K562 (cell line): Measurements from ENCODE around the gene GOLIM4. TPM values are rescaled to one million over a fixed set of nuclear protein-coding genes. Genes with fewer than 3 reads are reported as not detected.

Experiments used
- CBFA2T3 ChIP-seq: fragments of 450-650 bp; IDR thresholded peaks from 2 replicates; pipeline ENCODE4 v1.6.1; 2017
- CBX5 ChIP-seq: IDR thresholded peaks from 2 replicates; pipeline ENCODE4 v1.6.1; 2014; ENCODE audit warnings: low read depth, borderline replicate concordance
- CREM ChIP-seq: IDR thresholded peaks from 2 replicates; pipeline ENCODE4 v1.6.1; 2014; ENCODE audit warnings: antibody characterized with exemption, low read depth
- GABPB2 ChIP-seq: fragments of 250-450 bp; sonication (Bioruptor Pico); conservative IDR thresholded peaks from 2 replicates; pipeline ENCODE4 v1.5.1; 2021; ENCODE audit warnings: mild to moderate bottlenecking
- HDGF ChIP-seq: fragments of 450-650 bp; IDR thresholded peaks from 2 replicates; pipeline ENCODE4 v1.6.1; 2016
- HNRNPK ChIP-seq: fragments of 200-400 bp; formaldehyde crosslinking; IDR thresholded peaks from one replicate; pipeline ENCODE4 v1.6.1; 2018; ENCODE audit warnings: mild to moderate bottlenecking, low read depth, low read length; ENCODE audit not compliant: poor library complexity, severe bottlenecking
- HNRNPLL ChIP-seq: fragments of 200-400 bp; formaldehyde crosslinking; IDR thresholded peaks from 2 replicates; pipeline ENCODE4 v1.6.1; 2017; ENCODE audit warnings: low read length, low read depth, mild to moderate bottlenecking; ENCODE audit not compliant: poor library complexity, severe bottlenecking
- KDM1A ChIP-seq, 2 experiments: fragments of 450-650 bp; IDR thresholded peaks; 2 replicates each; pipeline ENCODE4 v1.6.1; 2016; ENCODE audit warnings: mild to moderate bottlenecking in 2 of 2
- MYBL2 ChIP-seq, 2 experiments: fragments of 450-650 bp in 1 of 2; sonication (generic) in 1 of 2; formaldehyde crosslinking in 1 of 2; IDR thresholded peaks; 2 replicates each; pipeline versions ENCODE4 v1.6.1 to v1.8.1; 2017 to 2022; ENCODE audit warnings: borderline replicate concordance in 1 of 2, inconsistent platforms in 1 of 2, low read depth in 1 of 2, mild to moderate bottlenecking in 1 of 2, missing genetic modification reagents in 1 of 2, moderate library complexity in 1 of 2
- POLR2A ChIP-seq: fragments of 450-650 bp; conservative IDR thresholded peaks from 2 replicates; pipeline ENCODE4 v1.6.1; 2016
- PTBP1 ChIP-seq: fragments of 200-400 bp; formaldehyde crosslinking; IDR thresholded peaks from 2 replicates; pipeline ENCODE4 v1.6.1; 2017; ENCODE audit warnings: low read depth, low read length
- TEAD4 ChIP-seq, 2 experiments: sonication (generic) in 1 of 2; formaldehyde crosslinking in 1 of 2; IDR thresholded peaks; 2 replicates each; pipeline versions ENCODE4 v1.6.1 to v1.8.0; 2012 to 2022; ENCODE audit warnings: borderline replicate concordance in 1 of 2, inconsistent platforms in 1 of 2, low read length in 1 of 2, mild to moderate bottlenecking in 1 of 2, missing genetic modification reagents in 1 of 2
- XRCC5 ChIP-seq: fragments of 200-400 bp; formaldehyde crosslinking; IDR thresholded peaks from 2 replicates; pipeline ENCODE4 v1.6.1; 2017; ENCODE audit warnings: low read depth, mild to moderate bottlenecking, low read length
- ZNF23 ChIP-seq: fragments of 250-450 bp; sonication (Bioruptor Pico); IDR thresholded peaks from 2 replicates; pipeline ENCODE4 v1.4.0; 2020; ENCODE audit warnings: mild to moderate bottlenecking
- ZNF354B ChIP-seq: fragments of 250-450 bp; sonication (Bioruptor Pico); IDR thresholded peaks from 2 replicates; pipeline ENCODE4 v1.4.0; 2020
- ZNF583 ChIP-seq: fragments of 250-450 bp; sonication (Bioruptor Pico); IDR thresholded peaks from 2 replicates; pipeline ENCODE4 v1.4.0; 2020
- ZNF77 ChIP-seq: fragments of 250-450 bp; sonication (Bioruptor Pico); IDR thresholded peaks from 2 replicates; pipeline ENCODE4 v1.5.0; 2020
- polyA plus RNA-seq, 8 experiments: library from polyadenylated mRNA; depleted of rRNA in 4 of 8; stranded (reverse) in 5 of 8; unstranded in 3 of 8; fragments of >200 nt; fragmentation: Nextera tagmentation in 2 of 8; fragmentation: Illumina TruSeq in 1 of 8; extraction: Ambion mirVana in 2 of 8; extraction: Trizol in 1 of 8; gene quantifications; 2 replicates each; pipeline versions ENCODE4 v1.2.1 to v1.2.3, GENCODE V29; 2011 to 2014; ENCODE audit warnings: inconsistent platforms in 1 of 8, missing spikeins in 1 of 8
- total RNA-seq, 7 experiments: library from RNA; depleted of rRNA in 6 of 7; stranded (reverse); fragments of >200 nt in 6 of 7; fragmentation: Illumina TruSeq in 2 of 7; extraction: Trizol in 2 of 7; gene quantifications; 2 replicates each; pipeline versions ENCODE4 v1.2.1 to v1.2.3, GENCODE V29; 2011 to 2021; ENCODE audit warnings: low replicate concordance in 1 of 7
- TF ChIP-seq, protein P1 (sequence below): sonication (generic); formaldehyde crosslinking; IDR thresholded peaks from 2 replicates; pipeline ENCODE4 v1.8.0; 2022; ENCODE audit warnings: mild to moderate bottlenecking, missing genetic modification reagents
- TF ChIP-seq, protein P2 (sequence below), 2 experiments: fragments of 250-450 bp in 1 of 2; fragments of 450-650 bp in 1 of 2; sonication (Bioruptor Pico) in 1 of 2; IDR thresholded peaks; 2 replicates each; pipeline versions ENCODE4 v1.6.1 to v1.8.0; 2016 to 2021; ENCODE audit warnings: mild to moderate bottlenecking in 2 of 2, moderate library complexity in 2 of 2, missing compliant biosample characterization in 1 of 2, missing genetic modification characterization in 1 of 2
- TF ChIP-seq, protein P3 (sequence below): fragments of 200-800 bp; sonication (Bioruptor generic); IDR thresholded peaks from 2 replicates; pipeline ENCODE4 v1.6.1; 2016; ENCODE audit warnings: missing genetic modification characterization, missing compliant biosample characterization
- TF ChIP-seq, protein P4 (sequence below), 2 experiments: fragments of 450-650 bp; IDR thresholded peaks; 2 replicates each; pipeline ENCODE4 v1.6.1; 2016

Gene GOLIM4
- total and polyA plus RNA-seq, 9 of the 15 experiments (the other 6 are each of a cell fraction or from before 2014, with no cell fraction given), result 9.3 to 39.4 (median 31.0) TPM

DNA sequence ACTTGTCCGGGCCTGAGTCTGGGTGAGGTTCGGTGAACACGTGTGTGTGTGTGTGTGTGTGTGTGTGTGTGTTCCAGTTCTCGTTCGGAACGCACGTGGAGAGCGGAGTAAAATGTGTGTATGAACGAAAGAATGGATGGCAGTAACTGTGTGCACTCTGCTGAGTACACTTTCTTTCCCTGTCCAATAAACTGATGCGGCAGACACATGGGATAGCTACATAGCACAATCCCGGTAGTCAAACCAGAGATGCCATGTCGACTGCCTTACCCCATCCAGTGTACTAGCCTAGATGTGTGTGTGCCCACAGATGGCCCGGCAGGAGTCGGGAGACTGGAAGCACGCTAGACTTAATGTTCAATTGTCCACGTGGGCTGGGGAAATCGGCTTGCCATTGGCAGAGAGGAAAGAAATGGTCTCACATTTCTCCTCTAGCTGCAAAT lies 507 bp upstream of the GOLIM4 start (continued):
- TF ChIP-seq, protein P1, sequence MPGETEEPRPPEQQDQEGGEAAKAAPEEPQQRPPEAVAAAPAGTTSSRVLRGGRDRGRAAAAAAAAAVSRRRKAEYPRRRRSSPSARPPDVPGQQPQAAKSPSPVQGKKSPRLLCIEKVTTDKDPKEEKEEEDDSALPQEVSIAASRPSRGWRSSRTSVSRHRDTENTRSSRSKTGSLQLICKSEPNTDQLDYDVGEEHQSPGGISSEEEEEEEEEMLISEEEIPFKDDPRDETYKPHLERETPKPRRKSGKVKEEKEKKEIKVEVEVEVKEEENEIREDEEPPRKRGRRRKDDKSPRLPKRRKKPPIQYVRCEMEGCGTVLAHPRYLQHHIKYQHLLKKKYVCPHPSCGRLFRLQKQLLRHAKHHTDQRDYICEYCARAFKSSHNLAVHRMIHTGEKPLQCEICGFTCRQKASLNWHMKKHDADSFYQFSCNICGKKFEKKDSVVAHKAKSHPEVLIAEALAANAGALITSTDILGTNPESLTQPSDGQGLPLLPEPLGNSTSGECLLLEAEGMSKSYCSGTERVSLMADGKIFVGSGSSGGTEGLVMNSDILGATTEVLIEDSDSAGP (CRISPR knock-in tag), result no peak
- TF ChIP-seq PTBP1 (no peak), CREM (no peak), HNRNPK (no peak), GABPB2 (no peak), POLR2A (peak; percentile 77), TEAD4 (IDR thresholded peaks at IDR 0.05; ENCODE audit: low read length) (0 out of 2 replicates have a peak, but pooled peaks have one; percentile 9), TEAD4 (CRISPR knock-in tag; IDR thresholded peaks at IDR 0.05; ENCODE audit: borderline replicate concordance) (peak; percentile 87; the same call in 1 of the 2 replicates), KDM1A (IDR thresholded peaks at IDR 0.05) (no peak), ZNF354B (CRISPR knock-in tag) (no peak), HDGF (no peak), MYBL2 (IDR thresholded peaks at IDR 0.05; ENCODE audit: low read depth) (no peak), MYBL2 (CRISPR knock-in tag; IDR thresholded peaks at IDR 0.05; ENCODE audit: borderline replicate concordance) (no peak), ZNF23 (CRISPR knock-in tag) (no peak), CBFA2T3 (0 out of 2 replicates have a peak, but pooled peaks have one; percentile 3), HNRNPLL (no peak), XRCC5 (no peak; the same call in 1 of the 2 replicates), CBX5 (no peak), ZNF77 (CRISPR knock-in tag) (no peak), ZNF583 (CRISPR knock-in tag) (0 out of 2 replicates have a peak, but pooled peaks have one; percentile 53)
- TF ChIP-seq, protein P2, sequence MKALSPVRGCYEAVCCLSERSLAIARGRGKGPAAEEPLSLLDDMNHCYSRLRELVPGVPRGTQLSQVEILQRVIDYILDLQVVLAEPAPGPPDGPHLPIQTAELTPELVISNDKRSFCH (CRISPR knock-in tag; IDR thresholded peaks at IDR 0.05), result no peak
- TF ChIP-seq, protein P2 (tag; IDR thresholded peaks at IDR 0.05), result peak; percentile 61
- TF ChIP-seq, protein P3, sequence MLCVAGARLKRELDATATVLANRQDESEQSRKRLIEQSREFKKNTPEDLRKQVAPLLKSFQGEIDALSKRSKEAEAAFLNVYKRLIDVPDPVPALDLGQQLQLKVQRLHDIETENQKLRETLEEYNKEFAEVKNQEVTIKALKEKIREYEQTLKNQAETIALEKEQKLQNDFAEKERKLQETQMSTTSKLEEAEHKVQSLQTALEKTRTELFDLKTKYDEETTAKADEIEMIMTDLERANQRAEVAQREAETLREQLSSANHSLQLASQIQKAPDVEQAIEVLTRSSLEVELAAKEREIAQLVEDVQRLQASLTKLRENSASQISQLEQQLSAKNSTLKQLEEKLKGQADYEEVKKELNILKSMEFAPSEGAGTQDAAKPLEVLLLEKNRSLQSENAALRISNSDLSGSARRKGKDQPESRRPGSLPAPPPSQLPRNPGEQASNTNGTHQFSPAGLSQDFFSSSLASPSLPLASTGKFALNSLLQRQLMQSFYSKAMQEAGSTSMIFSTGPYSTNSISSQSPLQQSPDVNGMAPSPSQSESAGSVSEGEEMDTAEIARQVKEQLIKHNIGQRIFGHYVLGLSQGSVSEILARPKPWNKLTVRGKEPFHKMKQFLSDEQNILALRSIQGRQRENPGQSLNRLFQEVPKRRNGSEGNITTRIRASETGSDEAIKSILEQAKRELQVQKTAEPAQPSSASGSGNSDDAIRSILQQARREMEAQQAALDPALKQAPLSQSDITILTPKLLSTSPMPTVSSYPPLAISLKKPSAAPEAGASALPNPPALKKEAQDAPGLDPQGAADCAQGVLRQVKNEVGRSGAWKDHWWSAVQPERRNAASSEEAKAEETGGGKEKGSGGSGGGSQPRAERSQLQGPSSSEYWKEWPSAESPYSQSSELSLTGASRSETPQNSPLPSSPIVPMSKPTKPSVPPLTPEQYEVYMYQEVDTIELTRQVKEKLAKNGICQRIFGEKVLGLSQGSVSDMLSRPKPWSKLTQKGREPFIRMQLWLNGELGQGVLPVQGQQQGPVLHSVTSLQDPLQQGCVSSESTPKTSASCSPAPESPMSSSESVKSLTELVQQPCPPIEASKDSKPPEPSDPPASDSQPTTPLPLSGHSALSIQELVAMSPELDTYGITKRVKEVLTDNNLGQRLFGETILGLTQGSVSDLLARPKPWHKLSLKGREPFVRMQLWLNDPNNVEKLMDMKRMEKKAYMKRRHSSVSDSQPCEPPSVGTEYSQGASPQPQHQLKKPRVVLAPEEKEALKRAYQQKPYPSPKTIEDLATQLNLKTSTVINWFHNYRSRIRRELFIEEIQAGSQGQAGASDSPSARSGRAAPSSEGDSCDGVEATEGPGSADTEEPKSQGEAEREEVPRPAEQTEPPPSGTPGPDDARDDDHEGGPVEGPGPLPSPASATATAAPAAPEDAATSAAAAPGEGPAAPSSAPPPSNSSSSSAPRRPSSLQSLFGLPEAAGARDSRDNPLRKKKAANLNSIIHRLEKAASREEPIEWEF, result no peak
- TF ChIP-seq, protein P4, sequence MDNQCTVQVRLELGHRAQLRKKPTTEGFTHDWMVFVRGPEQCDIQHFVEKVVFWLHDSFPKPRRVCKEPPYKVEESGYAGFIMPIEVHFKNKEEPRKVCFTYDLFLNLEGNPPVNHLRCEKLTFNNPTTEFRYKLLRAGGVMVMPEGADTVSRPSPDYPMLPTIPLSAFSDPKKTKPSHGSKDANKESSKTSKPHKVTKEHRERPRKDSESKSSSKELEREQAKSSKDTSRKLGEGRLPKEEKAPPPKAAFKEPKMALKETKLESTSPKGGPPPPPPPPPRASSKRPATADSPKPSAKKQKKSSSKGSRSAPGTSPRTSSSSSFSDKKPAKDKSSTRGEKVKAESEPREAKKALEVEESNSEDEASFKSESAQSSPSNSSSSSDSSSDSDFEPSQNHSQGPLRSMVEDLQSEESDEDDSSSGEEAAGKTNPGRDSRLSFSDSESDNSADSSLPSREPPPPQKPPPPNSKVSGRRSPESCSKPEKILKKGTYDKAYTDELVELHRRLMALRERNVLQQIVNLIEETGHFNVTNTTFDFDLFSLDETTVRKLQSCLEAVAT (IDR thresholded peaks at IDR 0.05), result peak in 1 of 2 experiments; percentile 26; a peak in 1 of 4 replicates
